IPS-15b (cell line): ENCODE measurements around the gene THAP4.
"Not testable (repeated sequence)": the region's sequence is repeated elsewhere in the genome, so short reads cannot be mapped to it uniquely, and the experiment has no call there.

ENCODE experiments used
- H3K27me3 ChIP-seq: one replicate; pipeline ENCODE4 v1.6.1; 2013; ENCODE audit warnings: low read length; ENCODE audit not compliant: control insufficient read depth, insufficient read depth
- H3K36me3 ChIP-seq: one replicate; pipeline ENCODE4 v1.6.1; 2013; ENCODE audit warnings: low read length; ENCODE audit not compliant: control insufficient read depth, insufficient read depth
- H3K4me1 ChIP-seq: one replicate; pipeline ENCODE4 v1.6.1; 2013; ENCODE audit warnings: mild to moderate bottlenecking, low read length; ENCODE audit not compliant: control insufficient read depth, insufficient read depth
- H3K4me3 ChIP-seq: one replicate; pipeline ENCODE4 v1.5.1; 2013; ENCODE audit warnings: low read depth, low read length
- H3K9ac ChIP-seq: one replicate; pipeline ENCODE4 v1.6.1; 2013; ENCODE audit warnings: low read depth, mild to moderate bottlenecking, low read length
- H3K9me3 ChIP-seq: one replicate; pipeline ENCODE4 v1.6.1; 2013; ENCODE audit warnings: mild to moderate bottlenecking, low read length; ENCODE audit not compliant: control insufficient read depth, insufficient read depth

The THAP4 gene

GRCh38 chr2:241582328-241582727, 54.6 kb downstream of the THAP4 start:
- peaks cover 7% of the 10 kb centered on the region for H3K36me3 ChIP-seq
- H3K9me3 ChIP-seq, result peaks cover 8% of the 10 kb centered on the region
- no peaks in the 10 kb centered on the region for H3K4me1 ChIP-seq
- H3K4me3 ChIP-seq, result no peak overlapping the region
- no peak overlapping the region for H3K9ac ChIP-seq
- no peaks in the 10 kb centered on the region for H3K27me3 ChIP-seq

DNA sequence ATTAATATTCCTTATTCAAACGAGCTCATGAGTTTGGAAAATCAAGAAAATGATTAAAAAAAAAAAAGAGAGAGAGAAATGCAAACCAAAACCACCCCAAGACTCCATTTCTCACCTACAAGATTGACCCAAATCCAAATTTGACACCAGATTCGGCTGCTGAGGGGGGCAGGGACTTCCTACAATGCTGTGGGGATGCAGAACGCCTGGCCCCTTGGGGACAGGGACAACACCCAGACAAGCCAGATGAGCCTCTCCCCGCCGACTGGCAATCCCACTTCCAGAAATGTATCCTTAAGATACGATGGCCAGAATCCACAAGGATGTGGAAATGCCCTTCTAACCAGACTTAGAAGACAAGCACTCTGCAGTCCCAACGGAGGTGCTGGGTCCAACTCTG, 57.7 kb downstream of the THAP4 start:
- no peak overlapping the region for H3K9ac ChIP-seq
- H3K9me3 ChIP-seq, result no peaks in the 10 kb centered on the region
- H3K4me3 ChIP-seq, result no peak overlapping the region
- H3K4me1 ChIP-seq, result no peaks in the 10 kb centered on the region
- H3K36me3 ChIP-seq, result peaks cover 5% of the 10 kb centered on the region
- H3K27me3 ChIP-seq, result no peaks in the 10 kb centered on the region

DNA sequence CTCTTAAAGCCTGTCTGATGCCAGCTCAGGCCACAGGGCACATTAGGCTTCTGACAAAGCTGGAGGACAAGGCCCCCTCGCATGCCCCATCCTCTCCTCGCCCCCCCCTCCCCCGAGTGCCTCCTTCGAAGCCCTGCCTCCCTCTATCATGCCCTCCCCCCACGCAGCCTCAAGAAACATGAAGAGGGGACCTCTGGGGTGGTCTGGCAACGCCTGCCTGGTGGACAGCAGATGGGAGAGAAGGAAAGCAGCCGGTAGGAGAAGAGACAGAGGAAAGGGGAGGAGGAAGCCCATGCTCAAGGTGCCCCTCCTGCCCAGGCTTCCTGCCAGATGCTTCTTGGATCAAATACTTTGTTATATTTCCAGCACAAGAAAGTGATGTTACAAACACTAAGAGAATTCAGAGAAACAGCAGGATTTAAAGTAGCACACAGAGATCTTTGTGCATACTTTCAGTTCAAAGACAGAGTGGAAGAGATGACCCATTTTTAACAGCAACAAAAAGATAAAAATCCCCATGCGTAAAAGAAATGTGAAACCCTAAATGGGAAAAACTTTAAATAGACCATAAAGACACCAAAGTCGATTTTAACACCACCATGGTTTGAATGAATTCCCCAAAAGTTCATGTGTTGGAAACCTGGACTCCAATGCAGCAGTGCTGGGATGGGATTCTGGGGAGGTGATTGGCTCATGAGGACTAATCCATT, 59.4 kb downstream of the THAP4 start:
- Histone ChIP-seq H3K4me3 (no peak overlapping the region), H3K9ac (no peak overlapping the region)

GRCh38 chr2:241576293-241576654, 60.7 kb downstream of the THAP4 start:
- Histone ChIP-seq H3K9me3 (no peaks in the 10 kb centered on the region), H3K27me3 (no peaks in the 10 kb centered on the region), H3K36me3 (peaks cover 3% of the 10 kb centered on the region), H3K4me3 (no peak overlapping the region), H3K9ac (no peak overlapping the region), H3K4me1 (no peaks in the 10 kb centered on the region)

More for the DNA sequence above, 59.4 kb downstream of the THAP4 start:
- Histone ChIP-seq H3K27me3 (no peaks in the 10 kb centered on the region), H3K4me1 (no peaks in the 10 kb centered on the region), H3K36me3 (peaks cover 2% of the 10 kb centered on the region), H3K9me3 (no peaks in the 10 kb centered on the region)

DNA sequence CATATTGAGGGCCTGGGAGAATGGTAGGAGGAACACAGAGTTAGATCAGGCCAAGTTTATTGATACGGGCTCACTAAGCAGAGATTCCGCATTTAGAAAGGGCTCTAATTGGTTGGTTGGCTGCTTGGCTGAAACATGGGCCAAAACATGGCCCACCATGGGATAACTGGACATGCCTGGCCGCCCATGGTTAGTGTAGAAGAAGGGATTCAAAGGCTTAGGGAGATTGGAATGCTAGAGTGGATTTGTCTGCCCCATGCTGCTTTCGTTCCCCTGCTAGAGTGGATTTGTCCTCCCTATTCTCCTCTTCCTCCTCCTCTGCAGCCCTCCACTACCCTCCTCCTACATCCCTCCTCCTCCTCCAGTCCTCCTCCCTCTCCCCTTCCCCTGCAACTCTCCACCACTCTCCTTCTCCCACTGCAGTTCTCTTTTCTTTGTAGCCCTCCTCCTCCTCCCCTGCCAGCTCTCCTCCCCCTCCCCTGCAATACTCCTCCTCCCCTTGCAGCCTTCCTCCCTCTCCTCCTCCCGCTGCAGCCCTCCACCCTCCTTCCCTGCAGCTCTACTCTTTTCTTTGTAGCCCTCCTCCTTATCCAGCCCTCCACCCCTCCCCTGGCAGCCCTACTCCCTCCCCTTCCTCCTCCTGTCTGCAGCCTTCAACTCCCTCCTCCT, 61.2 kb downstream of the THAP4 start:
- Histone ChIP-seq H3K27me3 (no peaks in the 10 kb centered on the region), H3K36me3 (peaks cover 4% of the 10 kb centered on the region), H3K4me3 (no peak overlapping the region), H3K4me1 (no peaks in the 10 kb centered on the region), H3K9ac (no peak overlapping the region), H3K9me3 (no peaks in the 10 kb centered on the region)

GRCh38 chr2:241574911-241575623, 61.9 kb downstream of the THAP4 start:
- H3K4me3 ChIP-seq, result no peak overlapping the region
- no peaks in the 10 kb centered on the region for H3K27me3 ChIP-seq
- H3K36me3 ChIP-seq, result peaks cover 4% of the 10 kb centered on the region
- H3K9ac ChIP-seq, result no peak overlapping the region
- H3K9me3 ChIP-seq, result no peaks in the 10 kb centered on the region
- H3K4me1 ChIP-seq, result no peaks in the 10 kb centered on the region

- Histone ChIP-seq H3K27me3 (no peaks in the 10 kb centered on the region), H3K9ac (no peak overlapping the region), H3K9me3 (no peaks in the 10 kb centered on the region), H3K4me3 (no peak overlapping the region), H3K36me3 (peaks cover 4% of the 10 kb centered on the region), H3K4me1 (no peaks in the 10 kb centered on the region)
These were observed 63.2 kb downstream of the THAP4 start for GRCh38 chr2:241573741-241574140.

- H3K9me3 ChIP-seq, H3K9ac ChIP-seq, H3K4me1 ChIP-seq, H3K27me3 ChIP-seq, H3K36me3 ChIP-seq, H3K4me3 ChIP-seq: not testable (repeated sequence)
These were observed 63.9 kb downstream of the THAP4 start for GRCh38 chr2:241572915-241573651.

- no peaks in the 10 kb centered on the region for H3K4me1 ChIP-seq
- no peak overlapping the region for H3K4me3 ChIP-seq
- no peaks in the 10 kb centered on the region for H3K27me3 ChIP-seq
- H3K9ac ChIP-seq, result no peak overlapping the region
- H3K9me3 ChIP-seq, result no peaks in the 10 kb centered on the region
- H3K36me3 ChIP-seq, result peaks cover 9% of the 10 kb centered on the region
These were observed 64.9 kb downstream of the THAP4 start for GRCh38 chr2:241571821-241572620.

DNA sequence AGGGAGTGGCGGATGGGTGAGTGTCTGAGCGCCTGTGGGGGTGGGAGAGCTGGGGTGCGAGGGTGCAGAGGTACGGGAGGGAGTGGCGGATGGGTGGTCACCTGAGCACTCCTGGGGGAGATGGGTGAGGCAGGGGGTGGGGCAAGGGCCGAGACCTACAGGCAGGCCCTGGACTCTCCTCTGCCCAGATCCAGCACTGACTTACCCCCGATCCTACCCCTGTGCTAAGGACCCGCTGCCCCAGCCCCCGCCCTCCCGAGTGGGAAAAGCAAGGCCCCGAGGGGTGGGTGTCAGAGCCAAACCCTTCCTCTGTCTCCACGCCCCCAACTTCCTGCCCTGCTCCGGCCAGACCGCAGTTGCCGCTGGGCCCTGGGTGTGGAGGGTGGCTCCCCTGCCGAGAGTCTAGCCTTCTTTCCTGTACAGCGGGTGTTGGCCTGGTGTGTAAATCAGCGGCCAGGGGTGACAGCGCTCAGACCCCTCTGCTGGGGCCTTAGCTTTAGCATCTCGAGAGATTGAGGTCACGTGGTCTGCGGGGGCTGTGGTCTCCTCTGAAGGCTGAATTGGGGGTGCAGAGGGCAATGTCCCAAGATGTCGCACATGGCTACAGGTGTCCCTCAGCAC, 65.9 kb downstream of the THAP4 start:
- no peak overlapping the region for H3K4me3 ChIP-seq

More for the DNA sequence above, 65.9 kb downstream of the THAP4 start:
- Histone ChIP-seq H3K9ac (no peak overlapping the region), H3K9me3 (no peaks in the 10 kb centered on the region), H3K27me3 (no peaks in the 10 kb centered on the region), H3K4me1 (no peaks in the 10 kb centered on the region), H3K36me3 (peaks cover 9% of the 10 kb centered on the region)
